Hematopoietic multipotent progenitor cell treated with erythropoietin and hydrocortisone succinate and interleukin-3 and kit ligand, for 8 days (in vitro differentiated cells): ENCODE data around the gene PREX1.

Source experiments
- DNase-seq: peaks from one replicate; pipeline ENCODE4 v3.0.0-alpha.2; 2015

PREX1 gene

GRCh38 chr20:48711696-48712464, 115.9 kb downstream of the PREX1 start:
- DNase-seq = no peak

- no peak for DNase-seq
These were observed 116.8 kb downstream of the PREX1 start for GRCh38 chr20:48711044-48711428.

- no peak for DNase-seq
These were observed 117.3 kb downstream of the PREX1 start for GRCh38 chr20:48710341-48711043.

- DNase-seq = no peak
These were observed 118.1 kb downstream of the PREX1 start for GRCh38 chr20:48709744-48710143.

GRCh38 chr20:48709058-48709691, 118.6 kb downstream of the PREX1 start:
- peak; percentile 90 for DNase-seq

GRCh38 chr20:48708630-48709029, 119.2 kb downstream of the PREX1 start:
- DNase-seq = no peak

GRCh38 chr20:48708116-48708515, 119.7 kb downstream of the PREX1 start:
- no peak for DNase-seq

GRCh38 chr20:48706710-48707365, 121.0 kb downstream of the PREX1 start:
- DNase-seq = no peak

- DNase-seq = no peak
These were observed 121.6 kb downstream of the PREX1 start for GRCh38 chr20:48706116-48706656.

- DNase-seq = no peak
These were observed 122.3 kb downstream of the PREX1 start for GRCh38 chr20:48705240-48706115.

GRCh38 chr20:48704761-48705160, 123.0 kb downstream of the PREX1 start:
- DNase-seq = no peak

GRCh38 chr20:48703511-48704219, 124.1 kb downstream of the PREX1 start:
- no peak for DNase-seq

GRCh38 chr20:48703107-48703506, 124.7 kb downstream of the PREX1 start:
- DNase-seq = peak; percentile 66

GRCh38 chr20:48702455-48702913, 125.3 kb downstream of the PREX1 start:
- no peak for DNase-seq

- no peak for DNase-seq
These were observed 126.1 kb downstream of the PREX1 start for GRCh38 chr20:48701702-48702101.

- DNase-seq = peak; percentile 28
These were observed 129.1 kb downstream of the PREX1 start for GRCh38 chr20:48698507-48699267.

- DNase-seq = no peak
These were observed 129.8 kb downstream of the PREX1 start for GRCh38 chr20:48697845-48698491.

- no peak for DNase-seq
These were observed 131.1 kb downstream of the PREX1 start for GRCh38 chr20:48696671-48697070.

GRCh38 chr20:48695738-48696137, 132.1 kb downstream of the PREX1 start:
- no peak for DNase-seq

GRCh38 chr20:48695255-48695654, 132.5 kb downstream of the PREX1 start:
- no peak for DNase-seq
